ENCODE data around the gene TPRX2.
A peak's percentile ranks its signal among the peaks of the same experiment; 100 is the strongest.

The TPRX2 gene

GRCh38 chr19:47848425-47848822 is 10.6 kb upstream of the TPRX2 start:
- TF ChIP-seq EZH2 (optimal IDR thresholded peaks at IDR 0.05; ENCODE audit: low read depth, low read length) (no peak), CTCF (IDR thresholded peaks at IDR 0.05; ENCODE audit: low read length) (no peak), EZH2phosphoT487 (IDR thresholded peaks at IDR 0.05; ENCODE audit: low read length) (no peak)
- no peaks in the 10 kb centered on the region for H3K36me3 ChIP-seq (replicated peaks; ENCODE audit: insufficient read depth, low read length)
- H3K9ac ChIP-seq (ENCODE audit: low read length) = no peak overlapping the region
- no peaks in the 10 kb centered on the region for H4K20me1 ChIP-seq (ENCODE audit: insufficient read depth, low read length)
- H3F3A ChIP-seq (ENCODE audit: insufficient read depth, low read length) = no peaks in the 10 kb centered on the region
- no peak overlapping the region for H3K4me2 ChIP-seq (ENCODE audit: low read depth, low read length)
- H3K27me3 ChIP-seq (replicated peaks; ENCODE audit: insufficient read depth, low read length) = peaks cover 89% of the 10 kb centered on the region
- H3K27ac ChIP-seq (ENCODE audit: low read length) = no peak overlapping the region
- H3K79me2 ChIP-seq (ENCODE audit: low read length) = no peaks in the 10 kb centered on the region
- no peak overlapping the region for H2AFZ ChIP-seq (ENCODE audit: low read length)
- no peaks in the 10 kb centered on the region for H3K9me2 ChIP-seq (replicated peaks; ENCODE audit: insufficient read depth, low read length)
- H3K4me3 ChIP-seq (ENCODE audit: low read length) = no peak overlapping the region
- no peaks in the 10 kb centered on the region for H3K9me3 ChIP-seq (replicated peaks; ENCODE audit: insufficient read depth, low read length)
- H3K4me1 ChIP-seq (ENCODE audit: low read length) = no peaks in the 10 kb centered on the region
- no peak for DNase-seq

- no peak overlapping the region for H3K9ac ChIP-seq (ENCODE audit: low read length)
- no peaks in the 10 kb centered on the region for H3K4me1 ChIP-seq (ENCODE audit: low read length)
- no peaks in the 10 kb centered on the region for H3K36me3 ChIP-seq (replicated peaks; ENCODE audit: insufficient read depth, low read length)
- no peak overlapping the region for H3K4me2 ChIP-seq (ENCODE audit: low read depth, low read length)
- H4K20me1 ChIP-seq (ENCODE audit: insufficient read depth, low read length) = no peaks in the 10 kb centered on the region
- no peaks in the 10 kb centered on the region for H3F3A ChIP-seq (ENCODE audit: insufficient read depth, low read length)
- H3K79me2 ChIP-seq (ENCODE audit: low read length) = no peaks in the 10 kb centered on the region
- H3K9me2 ChIP-seq (replicated peaks; ENCODE audit: insufficient read depth, low read length) = no peaks in the 10 kb centered on the region
- TF ChIP-seq CTCF (IDR thresholded peaks at IDR 0.05; ENCODE audit: low read length) = peak; percentile 39
- no peak for TF ChIP-seq EZH2 (optimal IDR thresholded peaks at IDR 0.05; ENCODE audit: low read depth, low read length)
- TF ChIP-seq EZH2phosphoT487 (IDR thresholded peaks at IDR 0.05; ENCODE audit: low read length) = no peak
- H3K4me3 ChIP-seq (ENCODE audit: low read length) = no peak overlapping the region
- H3K9me3 ChIP-seq (replicated peaks; ENCODE audit: insufficient read depth, low read length) = no peaks in the 10 kb centered on the region
- H2AFZ ChIP-seq (ENCODE audit: low read length) = no peak overlapping the region
- H3K27ac ChIP-seq (ENCODE audit: low read length) = no peak overlapping the region
- H3K27me3 ChIP-seq (replicated peaks; ENCODE audit: insufficient read depth, low read length) = peaks cover 89% of the 10 kb centered on the region
- no peak for DNase-seq
Measured at GRCh38 chr19:47848823-47849473, 10.1 kb upstream of the TPRX2 start.

GRCh38 chr19:47853003-47853402 is 6.0 kb upstream of the TPRX2 start:
- H3K4me1 ChIP-seq (ENCODE audit: low read length) = no peaks in the 10 kb centered on the region
- DNase-seq = no peak
- no peaks in the 10 kb centered on the region for H3K79me2 ChIP-seq (ENCODE audit: low read length)
- H4K20me1 ChIP-seq (ENCODE audit: insufficient read depth, low read length) = no peaks in the 10 kb centered on the region
- peaks cover 95% of the 10 kb centered on the region for H3K27me3 ChIP-seq (replicated peaks; ENCODE audit: insufficient read depth, low read length)
- no peaks in the 10 kb centered on the region for H3K9me2 ChIP-seq (replicated peaks; ENCODE audit: insufficient read depth, low read length)
- no peak overlapping the region for H3K4me3 ChIP-seq (ENCODE audit: low read length)
- TF ChIP-seq EZH2 (optimal IDR thresholded peaks at IDR 0.05; ENCODE audit: low read depth, low read length) (no peak), CTCF (IDR thresholded peaks at IDR 0.05; ENCODE audit: low read length) (no peak), EZH2phosphoT487 (IDR thresholded peaks at IDR 0.05; ENCODE audit: low read length) (no peak)
- H3K36me3 ChIP-seq (replicated peaks; ENCODE audit: insufficient read depth, low read length) = no peaks in the 10 kb centered on the region
- H3K4me2 ChIP-seq (ENCODE audit: low read depth, low read length) = no peak overlapping the region
- no peak overlapping the region for H3K27ac ChIP-seq (ENCODE audit: low read length)
- no peak overlapping the region for H3K9ac ChIP-seq (ENCODE audit: low read length)
- H3F3A ChIP-seq (ENCODE audit: insufficient read depth, low read length) = no peaks in the 10 kb centered on the region
- H2AFZ ChIP-seq (ENCODE audit: low read length) = no peak overlapping the region
- no peaks in the 10 kb centered on the region for H3K9me3 ChIP-seq (replicated peaks; ENCODE audit: insufficient read depth, low read length)

Measured in MM.1S (cell line).